Fibroblast of villous mesenchyme (primary cell): ENCODE data around the gene CAMSAP1. TPM values are rescaled to one million over a fixed set of nuclear protein-coding genes. Genes with fewer than 3 reads are reported as not detected.
A peak's percentile ranks its signal among the peaks of the same experiment; 100 is the strongest.
"Not testable (repeated sequence)": the region's sequence is repeated elsewhere in the genome, so short reads cannot be mapped to it uniquely, and the experiment has no call there.

ENCODE experiments used
- DNase-seq: peaks from one replicate; pipeline ENCODE4 v3.0.0-alpha.2; 2010; ENCODE audit warnings: low read depth
- H3K4me3 ChIP-seq: 2 replicates; pipeline ENCODE4 v1.5.1; 2011; ENCODE audit warnings: low read depth, mild to moderate bottlenecking, low read length
- total RNA-seq: library from RNA; depleted of rRNA; stranded (reverse); fragments of >200 nt; gene quantifications from 2 replicates; pipeline ENCODE4 v1.2.3, GENCODE V29; 2012
- TF ChIP-seq, protein P1 (sequence below): IDR thresholded peaks from 2 replicates; pipeline ENCODE4 v1.5.1; 2012; ENCODE audit warnings: low read depth, mild to moderate bottlenecking, low read length; ENCODE audit not compliant: insufficient read depth

CAMSAP1 gene, protein sequence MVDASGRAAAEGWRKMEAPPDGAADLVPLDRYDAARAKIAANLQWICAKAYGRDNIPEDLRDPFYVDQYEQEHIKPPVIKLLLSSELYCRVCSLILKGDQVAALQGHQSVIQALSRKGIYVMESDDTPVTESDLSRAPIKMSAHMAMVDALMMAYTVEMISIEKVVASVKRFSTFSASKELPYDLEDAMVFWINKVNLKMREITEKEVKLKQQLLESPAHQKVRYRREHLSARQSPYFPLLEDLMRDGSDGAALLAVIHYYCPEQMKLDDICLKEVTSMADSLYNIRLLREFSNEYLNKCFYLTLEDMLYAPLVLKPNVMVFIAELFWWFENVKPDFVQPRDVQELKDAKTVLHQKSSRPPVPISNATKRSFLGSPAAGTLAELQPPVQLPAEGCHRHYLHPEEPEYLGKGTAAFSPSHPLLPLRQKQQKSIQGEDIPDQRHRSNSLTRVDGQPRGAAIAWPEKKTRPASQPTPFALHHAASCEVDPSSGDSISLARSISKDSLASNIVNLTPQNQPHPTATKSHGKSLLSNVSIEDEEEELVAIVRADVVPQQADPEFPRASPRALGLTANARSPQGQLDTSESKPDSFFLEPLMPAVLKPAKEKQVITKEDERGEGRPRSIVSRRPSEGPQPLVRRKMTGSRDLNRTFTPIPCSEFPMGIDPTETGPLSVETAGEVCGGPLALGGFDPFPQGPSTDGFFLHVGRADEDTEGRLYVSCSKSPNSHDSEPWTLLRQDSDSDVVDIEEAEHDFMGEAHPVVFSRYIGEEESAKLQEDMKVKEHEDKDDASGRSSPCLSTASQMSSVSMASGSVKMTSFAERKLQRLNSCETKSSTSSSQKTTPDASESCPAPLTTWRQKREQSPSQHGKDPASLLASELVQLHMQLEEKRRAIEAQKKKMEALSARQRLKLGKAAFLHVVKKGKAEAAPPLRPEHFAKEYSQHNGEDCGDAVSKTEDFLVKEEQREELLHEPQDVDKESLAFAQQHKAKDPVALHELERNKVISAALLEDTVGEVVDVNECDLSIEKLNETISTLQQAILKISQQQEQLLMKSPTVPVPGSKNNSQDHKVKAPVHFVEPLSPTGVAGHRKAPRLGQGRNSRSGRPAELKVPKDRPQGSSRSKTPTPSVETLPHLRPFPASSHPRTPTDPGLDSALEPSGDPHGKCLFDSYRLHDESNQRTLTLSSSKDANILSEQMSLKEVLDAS (N-terminal part only)
- 23.7 and 26.1 TPM in 2 replicates for total RNA-seq

DNA sequence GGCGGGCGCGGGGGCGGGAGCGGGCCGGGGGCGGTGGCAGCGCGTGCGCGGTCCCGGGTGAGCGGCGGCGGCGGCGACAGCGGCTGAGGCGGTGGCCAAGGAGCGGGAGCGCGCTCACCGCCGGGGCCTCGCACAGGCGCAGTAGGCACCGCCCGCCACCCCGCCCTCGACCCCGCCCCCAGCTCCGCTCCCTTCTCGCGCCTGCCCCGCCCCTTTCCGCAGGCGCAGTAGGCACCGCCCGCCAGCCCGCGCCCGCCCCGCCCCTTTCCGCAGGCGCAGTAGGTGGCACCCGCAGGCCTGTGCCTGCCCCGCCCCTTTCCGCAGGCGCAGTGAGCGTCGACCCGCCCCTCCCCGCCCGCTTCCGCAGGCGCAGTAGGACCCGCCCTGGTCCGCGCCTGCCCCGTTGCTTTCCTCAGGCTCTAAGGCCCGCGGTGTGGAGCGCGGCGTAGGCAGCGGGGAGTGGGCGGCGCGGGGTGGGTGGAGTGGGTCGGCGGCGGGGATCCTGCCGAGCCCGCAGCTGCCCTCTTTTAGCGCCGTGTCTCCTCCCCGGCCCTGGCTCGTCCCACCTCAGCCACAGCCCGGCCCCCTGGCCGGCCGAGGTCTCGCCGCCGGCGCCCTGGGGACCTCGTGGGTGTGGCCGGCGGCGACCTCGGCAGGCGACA lies at the start of gene CAMSAP1:
CAMSAP1 (minus strand) TSS at position 116 of the 662 bp plus-strand sequence. CDS start 387 bp downstream, outside the sequence.
- peak; percentile 94 for DNase-seq
- TF ChIP-seq, protein P1, sequence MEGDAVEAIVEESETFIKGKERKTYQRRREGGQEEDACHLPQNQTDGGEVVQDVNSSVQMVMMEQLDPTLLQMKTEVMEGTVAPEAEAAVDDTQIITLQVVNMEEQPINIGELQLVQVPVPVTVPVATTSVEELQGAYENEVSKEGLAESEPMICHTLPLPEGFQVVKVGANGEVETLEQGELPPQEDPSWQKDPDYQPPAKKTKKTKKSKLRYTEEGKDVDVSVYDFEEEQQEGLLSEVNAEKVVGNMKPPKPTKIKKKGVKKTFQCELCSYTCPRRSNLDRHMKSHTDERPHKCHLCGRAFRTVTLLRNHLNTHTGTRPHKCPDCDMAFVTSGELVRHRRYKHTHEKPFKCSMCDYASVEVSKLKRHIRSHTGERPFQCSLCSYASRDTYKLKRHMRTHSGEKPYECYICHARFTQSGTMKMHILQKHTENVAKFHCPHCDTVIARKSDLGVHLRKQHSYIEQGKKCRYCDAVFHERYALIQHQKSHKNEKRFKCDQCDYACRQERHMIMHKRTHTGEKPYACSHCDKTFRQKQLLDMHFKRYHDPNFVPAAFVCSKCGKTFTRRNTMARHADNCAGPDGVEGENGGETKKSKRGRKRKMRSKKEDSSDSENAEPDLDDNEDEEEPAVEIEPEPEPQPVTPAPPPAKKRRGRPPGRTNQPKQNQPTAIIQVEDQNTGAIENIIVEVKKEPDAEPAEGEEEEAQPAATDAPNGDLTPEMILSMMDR = no peak
- peak within 1 kb of the TSS; percentile 74 for H3K4me3 ChIP-seq

DNA sequence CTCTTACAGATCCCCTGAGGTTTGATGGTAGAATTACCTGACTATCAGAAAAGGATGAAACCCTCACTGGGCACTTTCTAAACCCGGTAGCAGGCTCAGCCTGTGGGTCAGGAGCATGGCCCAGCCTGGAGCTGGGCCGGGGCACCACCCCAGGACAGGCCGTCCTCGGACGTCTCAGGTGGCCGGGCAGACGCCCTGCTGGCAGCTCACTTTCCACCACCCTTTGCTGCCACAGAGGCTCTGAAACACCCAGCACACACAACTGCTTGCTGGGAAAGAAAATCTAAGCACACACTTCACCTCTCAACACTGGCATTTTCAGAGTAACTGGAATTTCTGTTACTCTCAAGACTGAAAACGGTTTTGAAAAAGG lies 49.4 kb upstream of the CAMSAP1 start:
- H3K4me3 ChIP-seq = no peak overlapping the region
- TF ChIP-seq, protein P1 = no peak
- no peak for DNase-seq

DNA sequence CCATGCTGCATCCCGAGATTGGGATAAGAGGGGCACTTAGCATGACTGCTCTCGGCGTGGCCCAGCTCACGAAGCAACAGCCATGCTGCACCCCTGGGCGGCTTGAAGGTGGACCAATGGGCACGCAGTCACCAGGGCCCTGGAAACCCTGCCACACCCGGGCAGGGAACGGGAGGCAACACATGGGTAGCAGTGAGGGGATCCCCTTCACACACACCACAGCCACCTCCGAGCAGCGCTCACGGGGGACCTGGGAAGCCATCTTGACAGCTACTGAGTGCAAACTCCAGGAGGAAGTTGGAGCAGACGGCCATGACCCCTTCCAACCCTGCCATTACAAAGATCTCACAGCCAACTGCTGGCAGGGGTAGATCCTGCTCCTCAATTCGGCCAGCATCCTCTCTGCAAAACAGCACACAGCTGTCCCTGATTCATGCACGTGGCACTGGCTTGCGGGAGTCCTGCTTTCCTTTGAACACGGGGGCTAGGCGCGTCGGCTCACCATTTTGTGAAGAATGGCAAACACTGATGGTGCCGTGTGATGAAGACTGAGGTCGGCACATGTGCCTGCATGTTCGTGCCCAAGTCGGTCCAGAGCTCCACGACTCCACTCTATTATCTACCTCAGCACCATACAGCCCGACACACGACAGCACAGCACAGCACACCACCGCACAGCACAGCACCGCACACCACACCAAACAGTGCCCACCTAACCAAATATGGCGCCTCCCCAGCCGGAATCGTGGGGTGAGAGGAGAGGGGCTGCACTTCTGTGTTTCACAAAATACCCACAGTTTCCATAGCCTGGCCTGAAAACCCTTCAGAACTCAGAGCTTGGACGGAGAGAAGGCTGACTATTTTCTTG lies 48.8 kb upstream of the CAMSAP1 start:
- no peak for DNase-seq
- H3K4me3 ChIP-seq = no peak overlapping the region
- TF ChIP-seq, protein P1 = no peak

DNA sequence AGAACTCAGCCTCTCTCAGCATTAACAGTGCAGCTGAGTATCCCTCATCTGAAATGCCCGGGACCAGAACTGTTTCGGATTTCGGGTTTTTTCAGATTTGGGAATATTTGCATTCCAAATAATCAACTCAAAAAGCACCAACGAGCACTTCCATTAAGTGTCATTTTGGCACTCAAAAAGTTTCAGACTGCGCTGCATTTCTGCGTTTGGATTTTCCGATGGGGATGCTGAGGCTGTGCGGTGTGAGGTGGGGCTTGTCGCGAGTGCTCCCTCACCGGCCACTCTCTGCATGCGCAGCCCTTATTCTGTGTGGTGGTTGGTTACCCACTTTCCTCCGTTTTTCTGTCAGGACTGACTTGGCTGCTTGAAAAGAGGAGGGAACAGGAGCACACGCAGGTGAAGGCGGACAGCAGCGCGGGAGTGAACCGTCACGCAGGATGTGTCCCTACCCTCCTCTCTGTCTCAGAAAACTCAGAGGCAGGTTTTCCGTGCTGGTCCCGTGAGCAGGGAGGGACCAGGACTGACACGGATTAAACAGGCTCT lies 45.4 kb upstream of the CAMSAP1 start:
- TF ChIP-seq, protein P1 = no peak
- no peak overlapping the region for H3K4me3 ChIP-seq
- no peak for DNase-seq

DNA sequence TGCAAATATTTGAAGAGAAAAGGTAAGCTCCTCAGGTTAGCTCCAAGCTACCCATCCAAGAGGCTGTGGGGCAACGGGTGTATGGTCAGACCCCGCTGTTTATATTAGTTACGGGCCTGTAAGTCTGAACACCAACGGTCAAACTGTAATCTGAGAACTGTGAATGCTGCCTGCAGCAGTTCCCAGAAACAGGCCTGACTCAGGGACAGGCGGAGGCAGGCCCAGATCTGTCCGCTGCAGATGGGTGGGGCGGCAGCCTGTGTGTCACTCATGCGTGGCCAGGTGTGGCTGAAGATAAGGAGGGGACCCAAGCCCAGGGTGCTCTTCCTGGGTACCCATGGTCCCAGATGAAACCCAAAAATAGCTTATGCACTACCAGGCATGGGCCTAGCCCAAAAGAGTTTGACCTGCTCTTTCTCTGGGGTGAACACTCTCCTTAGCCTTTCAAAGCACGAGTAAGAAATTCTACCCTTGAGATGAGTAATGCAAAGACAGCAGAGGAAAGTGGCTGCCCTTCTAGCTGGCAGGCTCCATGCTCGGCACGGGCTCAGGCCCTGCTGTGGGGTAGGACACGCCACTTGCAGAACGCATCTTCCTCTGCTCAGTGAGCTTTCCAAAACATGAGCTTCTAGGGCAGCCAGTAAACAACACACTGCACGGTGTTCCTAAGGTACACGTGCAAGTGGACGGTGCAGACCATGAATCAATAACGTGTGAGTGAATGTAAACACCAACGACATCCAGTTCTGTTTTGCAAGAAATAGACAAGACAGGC lies 44.7 kb upstream of the CAMSAP1 start:
- peak; percentile 71 for DNase-seq
- H3K4me3 ChIP-seq = no peak overlapping the region
- TF ChIP-seq, protein P1 = no peak

DNA sequence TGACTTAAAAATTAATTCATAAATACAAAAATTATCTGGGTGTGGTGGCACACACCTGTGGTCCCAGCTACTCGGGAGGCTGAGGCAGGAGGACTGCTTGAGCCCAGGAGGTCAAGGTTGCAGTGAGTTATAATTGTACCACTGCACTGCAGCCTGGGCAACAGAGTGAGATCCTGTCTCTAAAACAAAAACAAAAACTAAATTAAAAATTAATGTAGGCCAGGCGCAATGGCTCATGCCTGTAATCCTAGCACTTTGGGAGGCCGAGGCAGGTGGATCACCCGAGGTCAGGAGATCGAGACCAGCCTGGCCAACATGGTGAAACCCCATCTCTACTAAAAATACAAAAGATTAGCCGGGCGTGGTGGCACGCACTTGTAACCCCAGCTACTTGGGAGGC lies 44.0 kb upstream of the CAMSAP1 start:
- DNase-seq, H3K4me3 ChIP-seq: not testable (repeated sequence)

DNA sequence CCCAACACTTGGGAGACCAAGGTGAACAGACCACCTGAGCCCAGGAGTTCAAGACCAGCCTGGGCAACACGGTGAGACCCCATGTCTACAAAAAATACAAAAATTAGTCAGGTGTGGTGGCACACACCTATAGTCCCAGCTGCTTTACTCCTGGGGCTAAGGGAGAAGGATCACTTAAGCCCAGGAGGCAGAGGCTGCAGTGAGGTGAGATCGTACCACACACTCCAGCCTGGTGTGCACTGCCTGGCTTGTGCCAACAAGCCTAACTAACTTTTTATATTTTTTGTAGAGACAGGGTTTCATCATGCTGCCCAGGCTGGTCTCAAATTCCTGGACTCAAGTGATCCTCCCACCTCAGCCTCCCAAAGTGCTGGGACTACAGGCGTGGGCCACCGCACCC lies 43.5 kb upstream of the CAMSAP1 start:
- not testable (repeated sequence) for H3K4me3 ChIP-seq

More for the DNA sequence above, 43.5 kb upstream of the CAMSAP1 start:
- not testable (repeated sequence) for DNase-seq
